H1 (cell line): ENCODE results near the gene CCDC77. TPM values are rescaled to one million over a fixed set of nuclear protein-coding genes. Genes with fewer than 3 reads are reported as not detected.

Experiments used
- polyA plus RNA-seq, 7 experiments: library from polyadenylated mRNA; depleted of rRNA in 3 of 7; stranded (reverse) in 5 of 7; unstranded in 2 of 7; fragments of >200 nt in 5 of 7; fragments of 200-250 nt in 2 of 7; gene quantifications; 1 replicate in 5 of 7; 2 replicates in 1 of 7; 4 replicates in 1 of 7; pipeline versions ENCODE4 v1.2.1 to v1.2.3, GENCODE V29; 2011 to 2013; ENCODE audit warnings: missing spikeins in 2 of 7, mixed read lengths in 2 of 7
- total RNA-seq: library from RNA; stranded (reverse); fragmentation: NEBNext Ultra II Directional; extraction: Animal tissue kit (Norgen Biotek cat#: 25700); gene quantifications from 2 replicates; pipeline ENCODE4 v1.2.1, GENCODE V29; 2021
- TF ChIP-seq, protein P1 (sequence below): fragments of 300-600 bp; sonication (generic); IDR thresholded peaks from 2 replicates; pipeline ENCODE4 v1.7.1; 2012; ENCODE audit warnings: low read length, moderate library complexity, mild to moderate bottlenecking, inconsistent platforms; ENCODE audit not compliant: insufficient replicate concordance

The CCDC77 gene
- total and polyA plus RNA-seq, 2 of the 8 experiments (the other 6 are each of a cell fraction or from before 2014, with no cell fraction given), result 10.3 to 30.4 TPM

DNA sequence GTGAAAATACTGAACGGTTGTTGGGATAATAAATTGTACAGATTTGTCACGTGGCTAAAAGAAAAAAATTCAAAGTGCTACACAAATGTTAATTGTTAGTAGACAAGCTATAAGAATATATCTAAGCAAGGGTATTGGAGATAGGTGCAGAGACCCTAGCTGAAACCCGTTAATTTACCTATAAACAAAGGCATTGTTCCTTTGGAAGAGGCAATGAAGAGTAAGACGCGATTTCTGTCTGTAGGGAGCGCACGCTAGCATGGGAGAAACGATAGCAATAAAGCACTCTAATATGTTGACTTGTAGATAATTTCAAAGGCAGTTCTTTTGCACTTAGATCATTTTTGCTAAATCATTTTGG lies 565 bp downstream of the CCDC77 start (continued):
- TF ChIP-seq, protein P1, sequence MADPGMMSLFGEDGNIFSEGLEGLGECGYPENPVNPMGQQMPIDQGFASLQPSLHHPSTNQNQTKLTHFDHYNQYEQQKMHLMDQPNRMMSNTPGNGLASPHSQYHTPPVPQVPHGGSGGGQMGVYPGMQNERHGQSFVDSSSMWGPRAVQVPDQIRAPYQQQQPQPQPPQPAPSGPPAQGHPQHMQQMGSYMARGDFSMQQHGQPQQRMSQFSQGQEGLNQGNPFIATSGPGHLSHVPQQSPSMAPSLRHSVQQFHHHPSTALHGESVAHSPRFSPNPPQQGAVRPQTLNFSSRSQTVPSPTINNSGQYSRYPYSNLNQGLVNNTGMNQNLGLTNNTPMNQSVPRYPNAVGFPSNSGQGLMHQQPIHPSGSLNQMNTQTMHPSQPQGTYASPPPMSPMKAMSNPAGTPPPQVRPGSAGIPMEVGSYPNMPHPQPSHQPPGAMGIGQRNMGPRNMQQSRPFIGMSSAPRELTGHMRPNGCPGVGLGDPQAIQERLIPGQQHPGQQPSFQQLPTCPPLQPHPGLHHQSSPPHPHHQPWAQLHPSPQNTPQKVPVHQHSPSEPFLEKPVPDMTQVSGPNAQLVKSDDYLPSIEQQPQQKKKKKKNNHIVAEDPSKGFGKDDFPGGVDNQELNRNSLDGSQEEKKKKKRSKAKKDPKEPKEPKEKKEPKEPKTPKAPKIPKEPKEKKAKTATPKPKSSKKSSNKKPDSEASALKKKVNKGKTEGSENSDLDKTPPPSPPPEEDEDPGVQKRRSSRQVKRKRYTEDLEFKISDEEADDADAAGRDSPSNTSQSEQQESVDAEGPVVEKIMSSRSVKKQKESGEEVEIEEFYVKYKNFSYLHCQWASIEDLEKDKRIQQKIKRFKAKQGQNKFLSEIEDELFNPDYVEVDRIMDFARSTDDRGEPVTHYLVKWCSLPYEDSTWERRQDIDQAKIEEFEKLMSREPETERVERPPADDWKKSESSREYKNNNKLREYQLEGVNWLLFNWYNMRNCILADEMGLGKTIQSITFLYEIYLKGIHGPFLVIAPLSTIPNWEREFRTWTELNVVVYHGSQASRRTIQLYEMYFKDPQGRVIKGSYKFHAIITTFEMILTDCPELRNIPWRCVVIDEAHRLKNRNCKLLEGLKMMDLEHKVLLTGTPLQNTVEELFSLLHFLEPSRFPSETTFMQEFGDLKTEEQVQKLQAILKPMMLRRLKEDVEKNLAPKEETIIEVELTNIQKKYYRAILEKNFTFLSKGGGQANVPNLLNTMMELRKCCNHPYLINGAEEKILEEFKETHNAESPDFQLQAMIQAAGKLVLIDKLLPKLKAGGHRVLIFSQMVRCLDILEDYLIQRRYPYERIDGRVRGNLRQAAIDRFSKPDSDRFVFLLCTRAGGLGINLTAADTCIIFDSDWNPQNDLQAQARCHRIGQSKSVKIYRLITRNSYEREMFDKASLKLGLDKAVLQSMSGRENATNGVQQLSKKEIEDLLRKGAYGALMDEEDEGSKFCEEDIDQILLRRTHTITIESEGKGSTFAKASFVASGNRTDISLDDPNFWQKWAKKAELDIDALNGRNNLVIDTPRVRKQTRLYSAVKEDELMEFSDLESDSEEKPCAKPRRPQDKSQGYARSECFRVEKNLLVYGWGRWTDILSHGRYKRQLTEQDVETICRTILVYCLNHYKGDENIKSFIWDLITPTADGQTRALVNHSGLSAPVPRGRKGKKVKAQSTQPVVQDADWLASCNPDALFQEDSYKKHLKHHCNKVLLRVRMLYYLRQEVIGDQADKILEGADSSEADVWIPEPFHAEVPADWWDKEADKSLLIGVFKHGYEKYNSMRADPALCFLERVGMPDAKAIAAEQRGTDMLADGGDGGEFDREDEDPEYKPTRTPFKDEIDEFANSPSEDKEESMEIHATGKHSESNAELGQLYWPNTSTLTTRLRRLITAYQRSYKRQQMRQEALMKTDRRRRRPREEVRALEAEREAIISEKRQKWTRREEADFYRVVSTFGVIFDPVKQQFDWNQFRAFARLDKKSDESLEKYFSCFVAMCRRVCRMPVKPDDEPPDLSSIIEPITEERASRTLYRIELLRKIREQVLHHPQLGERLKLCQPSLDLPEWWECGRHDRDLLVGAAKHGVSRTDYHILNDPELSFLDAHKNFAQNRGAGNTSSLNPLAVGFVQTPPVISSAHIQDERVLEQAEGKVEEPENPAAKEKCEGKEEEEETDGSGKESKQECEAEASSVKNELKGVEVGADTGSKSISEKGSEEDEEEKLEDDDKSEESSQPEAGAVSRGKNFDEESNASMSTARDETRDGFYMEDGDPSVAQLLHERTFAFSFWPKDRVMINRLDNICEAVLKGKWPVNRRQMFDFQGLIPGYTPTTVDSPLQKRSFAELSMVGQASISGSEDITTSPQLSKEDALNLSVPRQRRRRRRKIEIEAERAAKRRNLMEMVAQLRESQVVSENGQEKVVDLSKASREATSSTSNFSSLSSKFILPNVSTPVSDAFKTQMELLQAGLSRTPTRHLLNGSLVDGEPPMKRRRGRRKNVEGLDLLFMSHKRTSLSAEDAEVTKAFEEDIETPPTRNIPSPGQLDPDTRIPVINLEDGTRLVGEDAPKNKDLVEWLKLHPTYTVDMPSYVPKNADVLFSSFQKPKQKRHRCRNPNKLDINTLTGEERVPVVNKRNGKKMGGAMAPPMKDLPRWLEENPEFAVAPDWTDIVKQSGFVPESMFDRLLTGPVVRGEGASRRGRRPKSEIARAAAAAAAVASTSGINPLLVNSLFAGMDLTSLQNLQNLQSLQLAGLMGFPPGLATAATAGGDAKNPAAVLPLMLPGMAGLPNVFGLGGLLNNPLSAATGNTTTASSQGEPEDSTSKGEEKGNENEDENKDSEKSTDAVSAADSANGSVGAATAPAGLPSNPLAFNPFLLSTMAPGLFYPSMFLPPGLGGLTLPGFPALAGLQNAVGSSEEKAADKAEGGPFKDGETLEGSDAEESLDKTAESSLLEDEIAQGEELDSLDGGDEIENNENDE, result no peak
